Thyroid gland (tissue), 4 donors: ENCODE results near the gene CHMP6. TPM values are rescaled to one million over a fixed set of nuclear protein-coding genes. Genes with fewer than 3 reads are reported as not detected.
A peak's percentile ranks its signal among the peaks of the same experiment; 100 is the strongest.
"Not testable (repeated sequence)": the region's sequence is repeated elsewhere in the genome, so short reads cannot be mapped to it uniquely, and the experiment has no call there.

Source experiments
- DNase-seq, 2 donors: peaks; one replicate each; pipeline ENCODE4 v3.0.0-alpha.2; 2019
- H3K27ac ChIP-seq, 3 donors: fragments of 200-600 bp; sonication (generic); 1 replicate in 2 of 3; 2 replicates in 1 of 3; pipeline ENCODE4 v1.5.1; 2016 to 2019; ENCODE audit warnings: mild to moderate bottlenecking in 1 of 3, moderate library complexity in 1 of 3
- H3K27me3 ChIP-seq: fragments of 200-600 bp; sonication (generic); one replicate; pipeline ENCODE4 v1.5.1; 2019
- H3K36me3 ChIP-seq, 2 donors: fragments of 200-600 bp; sonication (generic); one replicate each; pipeline ENCODE4 v1.5.1; 2016 to 2019
- H3K4me1 ChIP-seq, 2 donors: fragments of 200-600 bp; sonication (generic); one replicate each; pipeline ENCODE4 v1.5.1; 2017 to 2019
- H3K4me3 ChIP-seq, 3 donors: fragments of 200-600 bp; sonication (generic); replicated peaks in 1 of 3; 1 replicate in 2 of 3; 2 replicates in 1 of 3; pipeline ENCODE4 v1.5.1; 2016; ENCODE audit warnings: mild to moderate bottlenecking in 1 of 3
- H3K9me3 ChIP-seq: fragments of 200-600 bp; sonication (generic); one replicate; pipeline ENCODE4 v1.5.1; 2017
- CTCF ChIP-seq, 6 experiments: fragments of 200-600 bp in 3 of 6; fragments of 450-650 bp in 3 of 6; sonication (generic) in 3 of 6; IDR thresholded peaks; one replicate each; pipeline ENCODE4 v1.5.1; 2016 to 2019; ENCODE audit warnings: antibody characterized with exemption in 6 of 6, mild to moderate bottlenecking in 2 of 6, inconsistent platforms in 1 of 6, moderate library complexity in 1 of 6
- POLR2A ChIP-seq, 2 donors: fragments of 450-650 bp; IDR thresholded peaks; one replicate each; pipeline ENCODE4 v1.6.1; 2017; ENCODE audit warnings: antibody characterized with exemption in 2 of 2, mild to moderate bottlenecking in 2 of 2, moderate library complexity in 1 of 2
- WGBS, 2 donors: methylation state at CpG; one replicate each; pipeline ENCODE4 v1.1.5; 2017; 5-methylcytosine and 5-hydroxymethylcytosine counted together
- intact Hi-C: fragments of 100-400 bp; cut with DNase I; formaldehyde crosslinking; loops from one replicate; pipeline ENCODE4 v1.15.1; 2023
- total RNA-seq, 4 donors: library from RNA; depleted of rRNA; stranded (reverse); fragments of >200 nt; gene quantifications; one replicate each; pipeline ENCODE4 v1.2.3, GENCODE V29; 2016

The CHMP6 gene
- total RNA-seq, 4 donors from 2014 or later, result 19.5 to 37.8 (median 27.8) TPM

GRCh38 chr17:81015136-81015535 lies 23.5 kb downstream of the CHMP6 start:
- WGBS, 2 donors, result 92 to 96% methylated on average over 1 of the region's 1 CpG
- intact Hi-C loops, result no loop called here
- no peaks in the 10 kb centered on the region for H3K27me3 ChIP-seq

GRCh38 chr17:81016575-81016974 lies 24.9 kb downstream of the CHMP6 start:
- no peak for TF ChIP-seq POLR2A (IDR thresholded peaks at IDR 0.05)
- no peak for TF ChIP-seq CTCF (IDR thresholded peaks at IDR 0.05)
- peaks cover 17 to 27% of the 10 kb centered on the region in 2 donors for H3K4me1 ChIP-seq

More at GRCh38 chr17:81015136-81015535, 23.5 kb downstream of the CHMP6 start:
- Histone ChIP-seq H3K4me1 (peaks cover 3 to 13% of the 10 kb centered on the region in 2 donors), H3K27ac (no peak overlapping the region), H3K4me3 (no peak overlapping the region), H3K9me3 (no peaks in the 10 kb centered on the region), H3K36me3 (no peaks in the 10 kb centered on the region)
- no peak for TF ChIP-seq POLR2A (IDR thresholded peaks at IDR 0.05)
- no peak for TF ChIP-seq CTCF (IDR thresholded peaks at IDR 0.05)
- no peak for DNase-seq

GRCh38 chr17:81017330-81017729 lies 25.7 kb downstream of the CHMP6 start:
- Histone ChIP-seq H3K27ac (peak overlapping the region in 1 of 3 donors; percentile 84), H3K4me1 (peaks cover 19 to 31% of the 10 kb centered on the region in 2 donors)
- H3K9me3 ChIP-seq, H3K27me3 ChIP-seq, H3K4me3 ChIP-seq, intact Hi-C loops, H3K36me3 ChIP-seq, DNase-seq: not testable (repeated sequence)
- 95 to 99% methylated on average over 4 of the region's 4 CpGs for WGBS, 2 donors

More at GRCh38 chr17:81016575-81016974, 24.9 kb downstream of the CHMP6 start:
- DNase-seq, result no peak
- intact Hi-C loops, result no loop called here
- Histone ChIP-seq H3K36me3 (no peaks in the 10 kb centered on the region), H3K27ac (no peak overlapping the region), H3K9me3 (no peaks in the 10 kb centered on the region), H3K4me3 (no peak overlapping the region), H3K27me3 (no peaks in the 10 kb centered on the region)
- WGBS, 2 donors, result 94 to 95% methylated on average over 2 of the region's 2 CpGs

GRCh38 chr17:81018044-81018802 lies 26.6 kb downstream of the CHMP6 start:
- TF ChIP-seq CTCF (IDR thresholded peaks at IDR 0.05) (peak in 1 of 6 experiments; percentile 4), POLR2A (IDR thresholded peaks at IDR 0.05) (peak in 1 of 2 donors; percentile 52)
- Histone ChIP-seq H3K4me1 (peaks cover 19 to 31% of the 10 kb centered on the region in 2 donors), H3K9me3 (no peaks in the 10 kb centered on the region), H3K27ac (peak overlapping the region; percentile 66 to 85 (median 84)), H3K4me3 (peak overlapping the region in 1 of 3 donors; percentile 15), H3K36me3 (no peaks in the 10 kb centered on the region), H3K27me3 (no peaks in the 10 kb centered on the region)
- intact Hi-C loops, result no loop called here
- DNase-seq, result peak; percentile 65 to 68
- WGBS, 2 donors, result 6 to 10% methylated on average over 23 to 26 of the region's 29 CpGs

GRCh38 chr17:81019563-81020442 lies 28.2 kb downstream of the CHMP6 start:
- Histone ChIP-seq H3K27me3 (no peaks in the 10 kb centered on the region), H3K9me3 (no peaks in the 10 kb centered on the region), H3K36me3 (no peaks in the 10 kb centered on the region), H3K4me3 (no peak overlapping the region), H3K27ac (peak overlapping the region in 2 of 3 donors; percentile 73 to 84), H3K4me1 (peaks cover 30 to 40% of the 10 kb centered on the region in 2 donors)
- 90 to 93% methylated on average over 22 to 23 of the region's 24 CpGs for WGBS, 2 donors
- DNase-seq, result no peak
- intact Hi-C loops, result loop anchor here (5.0 kb wide), 1 partner anchor 82 kb away; no protein-coding TSS in a partner anchor
- TF ChIP-seq POLR2A (IDR thresholded peaks at IDR 0.05) (no peak), CTCF (IDR thresholded peaks at IDR 0.05) (no peak)
